ENCODE data around the gene AJM1.
"Not testable (repeated sequence)": the region's sequence is repeated elsewhere in the genome, so short reads cannot be mapped to it uniquely, and the experiment has no call there.

The AJM1 gene

GRCh38 chr9:136882109-136882946 lies 40.0 kb downstream of the AJM1 start:
- peak; percentile 90 to 93 for DNase-seq

DNA sequence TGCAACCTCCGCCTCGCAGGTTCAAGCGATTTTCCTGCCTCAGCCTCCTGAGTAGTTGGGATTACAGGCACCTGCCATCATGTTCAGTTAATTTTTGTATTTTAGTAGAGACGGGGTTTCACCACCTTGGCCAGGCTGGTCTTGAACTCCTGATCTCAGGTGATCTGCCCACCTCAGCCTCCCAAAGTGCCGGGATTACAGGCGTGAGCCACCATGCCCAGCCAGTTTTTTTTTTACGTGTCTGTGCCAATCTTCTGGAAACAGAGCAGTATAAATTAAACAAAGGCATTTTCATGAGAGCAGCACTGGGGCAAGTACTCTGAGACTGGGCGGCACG lies 40.6 kb downstream of the AJM1 start:
- DNase-seq, result not testable (repeated sequence)

DNA sequence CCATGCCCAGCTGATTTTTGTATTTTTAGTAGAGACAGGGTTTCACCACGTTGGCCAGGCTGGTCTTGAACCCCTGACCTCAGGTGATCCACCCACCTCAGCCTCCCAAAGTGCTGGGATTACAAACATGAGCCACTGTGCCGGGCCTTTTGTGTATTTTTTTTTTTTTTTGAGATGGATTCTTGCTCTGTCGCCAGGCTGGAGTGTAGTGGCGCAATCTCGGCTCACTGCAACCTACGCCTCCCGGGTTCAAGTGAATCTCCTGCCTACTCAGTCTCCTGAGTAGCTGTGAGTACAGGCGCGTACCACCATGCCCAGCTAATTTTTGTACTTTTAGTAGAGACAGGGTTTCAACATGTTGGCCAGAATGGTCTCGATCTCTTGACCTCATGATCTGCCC lies 41.4 kb downstream of the AJM1 start:
- not testable (repeated sequence) for DNase-seq

DNA sequence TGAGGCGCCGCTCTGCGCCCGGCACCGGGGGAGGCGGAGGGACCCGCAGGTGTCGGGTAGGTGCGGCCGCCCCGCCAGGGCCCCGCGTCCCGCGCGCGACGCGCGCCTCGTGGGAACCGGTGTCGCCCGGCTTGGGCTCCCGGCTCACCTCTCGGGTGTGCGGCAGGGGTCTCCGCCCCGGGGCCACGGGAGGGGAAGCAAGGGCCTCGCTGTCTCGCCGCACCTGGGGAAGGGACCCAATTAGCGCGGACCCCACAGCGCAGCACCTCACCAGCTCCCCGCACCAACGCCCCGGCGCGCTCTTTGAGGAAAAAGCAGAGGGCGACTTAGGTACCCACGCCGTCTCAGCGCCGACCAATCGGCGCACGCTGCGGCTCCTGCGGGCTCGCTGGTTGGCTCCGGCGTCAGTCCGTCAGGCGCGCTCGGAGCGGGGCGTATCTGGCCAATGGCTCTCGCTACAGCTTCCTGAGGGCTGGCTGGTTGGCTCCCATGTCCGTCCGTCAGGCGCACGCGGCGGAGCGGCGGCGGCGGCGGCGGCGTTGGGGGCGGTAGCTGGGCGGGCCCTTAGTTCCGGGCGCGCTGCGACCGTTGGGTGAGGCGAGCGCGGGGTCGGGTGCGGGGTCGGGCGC lies 43.8 kb downstream of the AJM1 start, which contains the start of gene TRAF2:
Gene TRAF2, plus strand, starts transcription at position 567 of the 629 bp plus-strand sequence. CDS start 12,225 bp downstream, outside the sequence.
- DNase-seq, result peak; percentile 97 to 99

DNA sequence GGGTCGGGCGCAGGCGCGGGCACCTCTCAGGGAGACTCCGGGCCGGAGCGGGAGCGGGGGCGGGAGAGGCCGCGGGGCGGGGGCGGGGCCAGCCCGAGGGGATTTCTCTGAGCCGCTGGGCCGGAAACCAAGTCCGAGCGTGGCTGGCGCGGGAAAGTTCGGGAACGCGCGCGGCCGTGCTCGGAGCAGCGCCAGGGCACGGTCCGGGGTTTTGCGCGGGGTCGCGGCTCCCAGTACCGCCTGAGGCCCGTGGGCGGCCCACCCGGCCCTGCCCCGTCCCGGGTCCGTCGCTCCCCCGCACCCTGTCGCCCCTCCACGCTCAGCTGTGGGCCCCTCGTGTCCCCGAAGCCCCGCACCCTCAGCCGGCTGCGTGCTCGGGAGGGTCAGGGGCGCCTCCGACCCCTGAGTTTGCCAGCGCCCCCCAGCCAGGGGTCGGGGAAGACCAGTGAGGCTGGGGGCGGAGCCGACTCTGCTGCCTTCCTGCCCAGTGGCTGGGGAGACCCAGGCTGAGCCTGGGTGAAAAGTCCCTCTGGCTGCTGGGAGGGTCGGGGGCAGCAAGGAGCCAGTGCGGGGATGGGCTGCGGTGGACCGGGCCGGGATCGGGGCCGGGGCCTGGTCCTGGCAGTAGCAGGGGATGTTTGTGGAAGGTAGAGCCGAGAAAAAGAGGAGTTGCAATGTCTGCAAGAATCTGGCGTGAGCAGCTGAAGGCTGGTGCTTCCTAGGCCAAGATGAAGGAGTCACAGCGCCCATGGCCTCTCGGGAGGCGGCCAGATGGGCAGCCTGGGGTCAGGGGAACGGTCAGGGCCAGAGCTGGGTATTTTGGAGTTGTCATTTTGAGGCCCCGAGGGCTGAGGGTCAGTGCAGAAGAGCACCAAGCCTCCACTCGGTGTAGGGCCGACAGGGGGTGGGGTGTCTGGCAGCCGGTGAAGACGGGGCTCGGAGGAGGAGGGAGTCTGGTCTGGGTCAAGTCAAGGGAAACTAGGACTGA lies 44.6 kb downstream of the AJM1 start:
- DNase-seq, result peak; percentile 65 to 71

DNA sequence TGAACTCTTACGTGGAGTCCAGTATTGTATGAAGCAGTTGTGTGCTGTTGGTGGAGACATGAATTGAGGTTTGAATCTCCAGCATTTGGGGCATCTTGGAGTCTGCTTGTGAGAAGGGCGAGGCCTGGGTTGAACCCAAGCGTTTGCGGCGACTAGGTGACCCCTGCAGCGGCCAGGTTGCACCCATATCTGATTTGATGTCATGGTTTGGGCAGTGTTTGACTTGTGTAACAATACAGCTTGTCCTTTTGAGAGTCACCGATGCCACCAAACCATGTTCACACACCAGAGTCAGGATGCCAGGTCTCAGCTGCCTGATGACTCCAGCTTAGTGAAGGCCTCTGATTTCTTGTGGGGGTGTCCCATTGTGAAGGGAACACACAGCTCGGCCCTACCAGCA lies 46.2 kb downstream of the AJM1 start:
- DNase-seq, result no peak

- DNase-seq, result no peak
Measured at GRCh38 chr9:136889858-136890257, 47.6 kb downstream of the AJM1 start.

- DNase-seq, result no peak
Measured at GRCh38 chr9:136890661-136891060, 48.4 kb downstream of the AJM1 start.
